HG02884 (cell line): ENCODE results near the gene MTCL1.

Experiments used
- ATAC-seq: cut with Tn5 transposase; IDR thresholded peaks from one replicate; pipeline ENCODE4 v1.9.1; 2021; ENCODE audit warnings: mild to moderate bottlenecking, moderate library complexity; ENCODE audit not compliant: unreplicated experiment

MTCL1 gene

DNA sequence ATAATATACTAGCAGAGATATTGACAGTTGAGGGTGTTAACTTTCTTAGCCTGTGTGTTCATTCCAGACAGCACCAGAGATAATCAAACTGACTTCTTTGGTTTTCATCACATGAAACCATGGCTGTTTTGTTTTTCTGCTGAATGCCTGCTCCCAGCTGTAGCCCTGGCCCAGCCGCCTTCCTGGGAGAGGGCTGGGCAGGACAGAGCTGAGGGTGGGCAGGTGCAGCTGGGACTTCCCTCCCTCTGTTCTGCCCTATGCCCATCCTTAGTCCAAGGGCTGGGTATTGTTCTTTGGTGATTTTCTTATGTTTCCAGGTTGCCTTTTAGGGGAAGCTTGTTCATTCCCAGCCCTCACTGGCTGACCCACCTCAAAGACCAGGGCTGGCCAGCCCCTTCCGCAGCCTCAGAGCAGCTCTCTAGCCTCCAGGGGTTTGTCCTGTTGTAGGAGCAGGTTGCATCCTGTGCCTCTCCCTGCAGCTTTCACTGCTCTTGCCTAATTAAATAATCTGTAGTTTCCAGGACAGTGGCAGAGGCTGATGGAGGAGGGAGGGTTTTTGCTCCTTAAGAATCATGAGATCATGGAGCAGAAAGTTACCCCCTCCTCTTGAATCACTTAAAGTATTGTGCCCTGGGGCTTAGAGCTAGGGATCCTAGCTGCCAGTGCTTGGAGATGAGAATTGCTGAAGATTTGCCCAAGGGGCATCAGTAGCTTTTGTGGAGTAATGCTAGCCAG lies 61.4 kb downstream of the MTCL1 start:
- ATAC-seq, result no peak

DNA sequence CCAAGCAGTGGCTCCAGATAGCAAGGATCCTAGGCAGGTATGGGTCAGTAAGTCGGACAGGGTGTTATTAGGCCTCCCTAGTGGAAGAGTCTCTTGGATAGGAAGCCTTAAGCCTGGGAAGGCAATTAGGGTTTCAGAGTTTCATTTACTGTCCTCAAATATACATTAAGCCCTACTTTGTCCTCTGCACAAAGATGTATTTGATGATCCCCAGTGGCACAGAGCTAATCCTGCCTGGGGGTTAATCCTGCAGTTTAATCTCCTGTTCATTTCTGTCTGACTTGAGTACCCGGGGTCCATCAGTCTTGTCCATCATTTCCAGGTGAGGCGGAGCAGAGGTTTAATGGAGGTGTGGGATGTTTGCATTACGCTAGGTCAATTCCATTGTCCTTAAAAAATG lies 62.0 kb downstream of the MTCL1 start:
- no peak for ATAC-seq

DNA sequence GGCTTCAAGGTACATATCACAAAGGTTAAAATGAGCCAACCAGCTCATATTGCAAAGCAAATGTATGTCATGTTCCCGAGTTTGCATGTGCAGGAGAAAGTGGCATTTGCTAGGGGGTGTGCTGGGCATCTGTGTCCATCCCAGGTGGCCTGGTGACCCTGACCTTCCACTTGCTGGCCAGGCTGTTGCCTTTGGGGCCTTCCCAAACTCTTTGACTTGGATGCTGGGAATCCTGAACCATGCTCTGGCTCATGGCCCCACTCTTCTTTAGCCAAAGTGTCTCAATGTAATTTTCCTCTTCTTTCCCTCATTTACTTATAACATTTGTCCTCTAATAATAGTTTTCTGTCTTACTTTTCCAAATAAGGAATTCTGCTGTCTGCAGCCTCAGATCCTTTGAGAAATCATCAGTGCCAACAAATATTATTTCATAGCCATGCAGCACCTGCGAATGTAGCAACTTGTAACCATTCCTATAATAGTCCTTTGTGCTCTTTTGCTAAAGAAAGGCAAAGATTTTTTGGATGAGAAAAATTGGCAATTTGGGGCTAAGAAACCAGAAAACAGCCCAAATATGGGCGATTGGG lies 64.2 kb downstream of the MTCL1 start:
- ATAC-seq, result no peak

DNA sequence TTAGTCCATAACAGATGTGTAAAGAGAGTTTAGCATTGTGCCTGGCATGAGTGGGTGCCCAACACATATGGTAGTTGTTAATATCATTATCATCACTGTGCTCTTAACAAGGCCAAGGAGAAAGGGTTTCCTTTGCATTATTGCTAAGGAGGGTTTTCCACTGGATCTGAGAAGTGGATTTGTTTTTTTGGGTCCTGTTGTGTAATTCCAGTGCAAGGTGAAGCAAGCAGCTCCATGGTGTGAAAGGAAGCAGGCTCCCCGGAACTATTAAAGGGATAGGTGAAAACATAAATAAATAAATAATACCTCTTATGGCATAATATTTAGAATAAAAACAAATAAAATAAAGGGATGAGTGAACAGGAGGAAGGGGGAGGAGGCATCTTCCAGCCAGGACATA lies 65.3 kb downstream of the MTCL1 start:
- ATAC-seq, result no peak

DNA sequence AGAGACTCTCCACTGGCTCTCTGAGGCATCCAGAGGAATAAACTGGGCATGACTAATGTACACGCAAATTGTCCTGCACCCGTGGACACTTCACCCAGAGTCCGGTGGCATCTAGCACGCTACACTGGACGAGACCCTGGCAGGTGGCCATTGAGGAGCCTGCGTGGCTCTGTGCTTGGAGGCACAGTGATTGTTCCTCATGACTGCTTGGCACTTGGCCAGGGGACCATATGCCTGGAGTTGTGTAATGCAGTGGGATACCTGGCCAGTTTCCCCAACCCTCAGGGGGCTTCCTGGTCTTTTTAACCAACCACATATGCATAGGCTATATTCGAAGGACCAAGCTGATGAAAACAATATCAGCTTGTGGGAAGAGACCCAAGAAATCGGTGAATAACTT lies 66.6 kb downstream of the MTCL1 start:
- no peak for ATAC-seq

DNA sequence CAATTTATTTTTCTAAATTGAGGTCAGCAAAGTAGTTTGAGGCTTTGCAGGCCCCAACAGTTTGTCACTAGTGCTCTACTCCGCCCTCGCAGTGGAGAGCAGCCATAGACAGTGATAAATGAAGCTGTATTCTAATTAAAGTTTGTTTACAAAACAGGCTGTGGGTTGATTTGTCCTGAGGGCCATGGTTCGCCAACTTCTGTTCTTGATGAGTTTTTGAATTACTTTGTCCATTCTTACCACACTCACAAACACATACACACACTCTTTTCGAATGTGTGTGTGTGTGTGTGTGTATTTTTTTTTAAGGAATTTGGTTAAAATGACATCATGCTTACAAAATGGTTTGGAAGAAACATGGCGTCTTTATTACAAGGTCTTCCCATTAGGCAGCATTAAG lies 68.6 kb downstream of the MTCL1 start:
- ATAC-seq, result no peak

DNA sequence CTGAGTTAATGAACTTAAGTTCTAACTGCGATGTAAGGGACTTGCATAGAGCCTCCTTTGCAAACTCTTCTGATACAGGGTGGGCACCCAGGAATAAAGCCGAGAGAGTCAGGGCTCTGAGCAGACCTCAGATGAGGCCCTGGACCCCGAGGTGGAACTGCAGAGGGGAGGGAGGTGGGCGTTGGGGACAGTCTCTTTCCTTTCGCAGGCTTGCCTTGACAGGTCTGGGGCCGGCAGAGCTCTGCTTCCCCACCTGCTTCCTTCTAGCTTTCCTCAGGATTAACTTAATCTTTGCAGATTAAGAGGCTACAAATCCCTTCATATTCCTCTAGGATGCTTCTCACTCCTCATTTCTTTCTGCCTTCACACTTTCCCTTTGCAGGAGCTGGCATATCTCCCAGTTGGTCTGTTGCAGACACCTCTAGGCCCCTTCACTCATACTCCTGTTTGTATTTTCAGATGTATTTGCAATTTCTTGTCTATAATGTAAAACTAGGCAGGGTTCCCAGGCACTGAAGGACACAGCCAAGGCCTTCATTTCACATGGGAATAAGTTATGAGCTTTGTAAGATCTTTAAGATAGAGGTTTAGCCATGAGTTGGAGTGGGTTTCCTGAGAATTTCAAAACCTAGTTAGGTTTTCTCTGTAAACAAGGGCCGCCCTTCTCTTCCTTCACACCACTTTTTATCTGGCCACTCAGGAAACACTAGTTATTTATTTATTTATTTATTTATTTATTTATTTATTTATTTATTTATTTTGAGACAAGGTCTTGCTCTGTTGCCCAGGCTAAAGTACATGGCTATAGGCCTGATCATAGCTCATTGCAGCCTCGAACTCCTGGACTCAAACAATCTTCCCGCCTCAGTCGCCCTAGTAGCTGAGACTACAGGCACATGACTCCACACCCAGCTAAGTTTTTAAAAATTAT lies 70.9 kb downstream of the MTCL1 start:
- no peak for ATAC-seq

DNA sequence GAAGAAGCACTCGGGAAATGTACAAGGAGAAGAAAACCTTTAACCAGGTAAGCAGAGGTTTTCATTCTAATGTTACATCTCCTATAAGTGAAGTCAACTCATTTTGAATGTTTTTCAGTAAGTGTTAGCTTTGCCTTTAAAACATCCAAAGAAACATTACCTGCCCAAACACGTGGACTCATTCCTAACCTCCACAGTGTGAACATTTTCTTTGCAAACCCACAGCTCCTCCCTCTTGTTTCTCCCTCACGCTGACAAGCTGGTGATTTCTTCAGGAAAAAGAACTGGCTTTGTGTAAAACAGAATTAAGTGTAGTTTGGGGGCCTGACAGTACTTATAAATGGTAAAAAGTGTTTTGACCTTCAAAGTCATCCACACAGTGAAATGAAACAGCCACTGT lies 72.5 kb downstream of the MTCL1 start:
- ATAC-seq, result no peak

DNA sequence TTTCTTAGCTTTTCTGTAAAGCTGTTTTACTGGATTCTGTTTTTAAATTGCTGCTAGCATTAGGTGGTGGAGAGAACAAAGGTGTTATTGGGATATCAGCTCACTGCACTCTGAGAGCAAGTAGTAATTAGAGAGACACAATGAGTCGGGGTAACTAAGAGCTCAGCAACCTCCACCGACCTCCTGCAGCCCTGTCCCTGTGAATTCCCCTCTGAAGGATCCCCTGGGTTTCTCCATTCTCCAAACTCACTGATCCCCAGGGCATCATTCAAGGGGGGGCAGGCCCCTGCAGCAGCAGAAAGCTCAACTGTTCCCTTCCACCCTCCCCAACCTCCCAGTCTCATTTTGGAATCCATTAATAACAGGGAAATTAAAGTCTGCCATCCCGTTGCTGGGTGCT lies 73.0 kb downstream of the MTCL1 start:
- no peak for ATAC-seq

DNA sequence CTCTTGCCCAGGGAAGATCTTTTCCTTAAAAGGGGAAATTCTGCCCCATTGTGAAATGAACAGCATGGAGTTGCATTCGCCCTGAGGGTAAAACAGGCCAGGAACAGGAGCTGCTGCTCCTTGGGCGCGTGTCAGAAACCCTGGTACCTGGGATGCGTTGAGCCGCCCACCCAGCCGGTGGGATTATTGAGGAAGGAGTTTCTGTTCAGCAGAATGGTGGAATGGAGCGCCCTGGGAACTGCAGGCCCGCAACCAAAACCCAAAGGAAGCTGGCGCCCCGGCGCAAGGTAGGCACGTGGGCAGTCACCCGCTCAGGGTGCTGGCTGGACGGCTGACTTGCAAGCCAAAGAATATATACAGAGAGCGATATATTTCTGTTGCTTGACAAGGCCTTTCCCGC lies 73.5 kb downstream of the MTCL1 start:
- ATAC-seq, result no peak

DNA sequence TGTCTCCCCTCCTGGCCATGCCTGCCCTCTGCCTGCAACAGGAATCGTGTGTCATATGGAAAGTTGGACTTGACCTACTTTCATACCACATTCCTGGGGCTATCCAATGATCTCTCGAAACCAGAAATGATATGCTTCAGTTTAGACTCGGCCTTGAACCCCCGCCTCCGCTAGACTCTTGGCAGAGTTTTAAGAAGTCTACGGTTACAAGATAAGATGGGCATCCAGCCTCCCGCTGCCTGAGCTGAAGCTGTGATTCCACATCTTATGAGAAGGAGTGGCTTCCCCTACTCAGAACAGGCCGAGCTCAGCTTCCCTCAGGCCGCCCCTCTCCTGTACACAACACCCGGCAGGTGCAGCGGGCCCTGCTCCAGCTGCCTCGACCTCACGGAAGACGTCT lies 73.9 kb downstream of the MTCL1 start:
- no peak for ATAC-seq

DNA sequence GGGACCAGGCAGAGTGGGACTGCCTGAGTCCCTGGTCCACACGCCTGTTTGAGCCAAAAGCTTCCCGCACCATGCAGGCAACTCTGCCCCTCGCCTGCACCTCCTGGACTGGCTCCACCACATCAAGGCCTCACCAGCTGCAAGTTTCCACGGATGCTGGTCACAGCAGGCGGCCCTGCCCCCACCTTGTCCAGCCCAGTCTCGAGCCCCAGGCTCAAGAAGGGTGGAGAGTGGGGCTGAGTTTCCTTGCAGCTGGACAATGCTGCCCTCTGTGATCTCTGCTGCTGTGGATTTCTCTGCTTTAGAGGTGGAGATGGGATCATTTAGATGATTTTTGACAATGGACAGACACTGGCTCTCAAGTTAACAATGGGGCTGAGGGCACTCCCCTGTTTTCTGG lies 74.9 kb downstream of the MTCL1 start:
- ATAC-seq, result no peak

DNA sequence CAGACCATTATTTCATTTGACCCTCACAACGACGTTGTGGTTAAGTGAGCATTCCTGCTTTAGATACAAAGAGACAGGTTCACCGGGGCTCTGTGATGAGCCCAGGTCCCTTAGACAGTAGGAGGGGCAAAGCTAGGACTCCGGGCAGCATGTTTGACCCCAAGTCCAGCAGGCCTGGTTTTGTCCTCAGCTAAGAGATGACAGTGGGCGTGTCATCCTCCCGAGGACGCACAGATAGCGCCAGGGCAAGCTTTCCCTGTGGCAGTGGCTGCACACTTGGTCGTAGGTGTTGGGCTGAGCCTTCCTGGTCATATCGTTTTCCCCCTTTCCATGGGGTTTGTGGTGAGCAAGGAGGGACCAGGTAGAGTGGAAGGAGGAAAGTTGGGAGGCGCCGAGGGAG lies 76.3 kb downstream of the MTCL1 start:
- ATAC-seq, result no peak

DNA sequence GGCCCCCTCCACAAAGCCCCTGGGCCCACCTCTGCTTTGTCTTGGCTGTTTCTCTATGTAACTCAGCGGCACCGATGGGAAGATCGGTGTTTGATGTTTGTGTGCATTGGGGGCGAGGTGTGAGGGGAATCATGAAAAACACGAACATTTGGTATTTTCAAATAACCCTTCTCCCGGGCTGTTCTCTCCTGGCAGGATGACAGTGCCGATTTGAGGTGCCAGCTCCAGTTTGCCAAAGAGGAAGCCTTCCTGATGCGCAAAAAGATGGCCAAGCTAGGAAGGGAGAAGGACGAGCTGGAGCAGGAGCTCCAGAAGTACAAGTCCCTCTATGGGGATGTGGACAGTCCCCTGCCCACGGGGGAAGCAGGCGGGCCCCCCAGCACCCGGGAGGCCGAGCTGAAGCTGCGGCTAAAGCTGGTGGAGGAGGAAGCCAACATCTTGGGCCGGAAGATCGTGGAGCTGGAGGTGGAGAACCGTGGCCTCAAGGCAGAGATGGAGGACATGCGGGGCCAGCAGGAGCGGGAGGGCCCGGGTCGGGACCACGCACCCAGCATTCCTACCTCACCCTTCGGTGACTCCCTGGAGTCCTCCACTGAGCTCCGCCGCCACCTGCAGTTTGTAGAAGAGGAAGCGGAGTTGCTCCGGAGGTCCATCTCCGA lies 78.1 kb downstream of the MTCL1 start:
- no peak for ATAC-seq

DNA sequence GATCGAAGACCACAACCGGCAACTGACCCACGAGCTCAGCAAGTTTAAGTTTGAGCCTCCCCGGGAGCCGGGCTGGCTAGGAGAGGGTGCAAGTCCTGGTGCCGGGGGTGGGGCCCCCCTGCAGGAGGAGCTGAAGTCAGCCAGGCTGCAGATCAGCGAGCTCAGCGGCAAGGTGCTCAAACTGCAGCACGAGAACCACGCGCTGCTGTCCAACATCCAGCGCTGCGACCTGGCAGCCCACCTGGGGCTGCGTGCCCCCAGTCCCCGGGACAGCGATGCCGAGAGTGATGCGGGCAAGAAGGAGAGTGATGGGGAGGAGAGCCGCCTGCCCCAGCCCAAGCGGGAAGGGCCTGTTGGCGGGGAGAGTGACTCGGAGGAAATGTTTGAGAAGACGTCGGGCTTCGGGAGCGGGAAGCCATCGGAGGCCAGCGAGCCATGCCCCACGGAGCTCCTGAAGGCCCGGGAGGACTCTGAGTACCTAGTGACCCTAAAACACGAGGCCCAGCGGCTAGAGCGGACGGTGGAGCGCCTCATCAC lies 78.7 kb downstream of the MTCL1 start:
- no peak for ATAC-seq

DNA sequence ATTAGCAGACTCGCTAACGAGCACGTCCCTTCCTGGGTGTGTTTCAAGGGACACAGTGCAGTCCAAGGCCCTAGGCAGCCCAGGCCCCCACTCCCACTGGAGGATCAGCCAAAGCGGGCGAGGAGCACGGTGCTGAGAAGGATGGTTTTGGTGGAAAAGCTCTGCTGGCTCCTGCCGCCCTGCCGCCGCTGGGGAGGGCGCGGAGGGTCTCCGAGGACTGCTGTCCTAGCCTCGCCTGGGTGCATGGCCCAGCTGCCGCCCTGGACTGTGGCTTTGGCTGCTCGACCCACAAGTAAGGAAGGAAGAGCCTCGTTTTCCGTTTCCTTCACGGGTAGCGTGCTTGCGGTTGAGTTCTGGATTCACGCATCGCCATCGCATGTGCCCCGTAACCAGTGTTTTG lies 79.9 kb downstream of the MTCL1 start:
- ATAC-seq, result no peak

DNA sequence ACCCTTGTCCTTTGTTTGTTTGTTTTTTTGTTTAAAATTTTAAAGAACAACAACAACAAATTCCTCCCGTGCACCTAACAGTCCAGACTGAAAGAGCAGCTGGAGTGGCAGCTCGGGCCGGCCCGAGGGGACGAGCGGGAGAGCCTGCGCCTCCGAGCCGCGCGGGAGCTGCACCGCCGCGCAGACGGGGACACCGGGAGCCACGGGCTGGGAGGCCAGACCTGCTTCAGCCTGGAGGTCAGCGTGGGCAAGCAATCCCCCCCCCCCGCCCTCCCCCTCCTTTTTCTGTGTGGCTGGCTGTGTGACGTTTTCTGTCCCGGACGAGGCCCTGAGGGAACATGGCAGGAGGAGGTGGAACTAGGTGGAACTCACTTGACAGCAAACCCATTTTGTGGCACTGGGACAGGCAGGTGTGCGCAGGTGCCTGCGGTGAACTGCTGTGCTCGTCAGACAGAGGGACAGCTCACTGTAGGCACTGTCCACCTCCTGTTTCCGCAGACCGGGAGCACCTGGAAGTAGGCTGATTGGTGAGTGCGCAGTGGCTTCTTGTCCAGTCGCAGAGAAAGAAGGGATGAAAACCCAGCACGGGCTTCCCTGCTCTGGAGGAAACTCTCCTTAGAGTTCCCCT lies 80.6 kb downstream of the MTCL1 start:
- no peak for ATAC-seq

DNA sequence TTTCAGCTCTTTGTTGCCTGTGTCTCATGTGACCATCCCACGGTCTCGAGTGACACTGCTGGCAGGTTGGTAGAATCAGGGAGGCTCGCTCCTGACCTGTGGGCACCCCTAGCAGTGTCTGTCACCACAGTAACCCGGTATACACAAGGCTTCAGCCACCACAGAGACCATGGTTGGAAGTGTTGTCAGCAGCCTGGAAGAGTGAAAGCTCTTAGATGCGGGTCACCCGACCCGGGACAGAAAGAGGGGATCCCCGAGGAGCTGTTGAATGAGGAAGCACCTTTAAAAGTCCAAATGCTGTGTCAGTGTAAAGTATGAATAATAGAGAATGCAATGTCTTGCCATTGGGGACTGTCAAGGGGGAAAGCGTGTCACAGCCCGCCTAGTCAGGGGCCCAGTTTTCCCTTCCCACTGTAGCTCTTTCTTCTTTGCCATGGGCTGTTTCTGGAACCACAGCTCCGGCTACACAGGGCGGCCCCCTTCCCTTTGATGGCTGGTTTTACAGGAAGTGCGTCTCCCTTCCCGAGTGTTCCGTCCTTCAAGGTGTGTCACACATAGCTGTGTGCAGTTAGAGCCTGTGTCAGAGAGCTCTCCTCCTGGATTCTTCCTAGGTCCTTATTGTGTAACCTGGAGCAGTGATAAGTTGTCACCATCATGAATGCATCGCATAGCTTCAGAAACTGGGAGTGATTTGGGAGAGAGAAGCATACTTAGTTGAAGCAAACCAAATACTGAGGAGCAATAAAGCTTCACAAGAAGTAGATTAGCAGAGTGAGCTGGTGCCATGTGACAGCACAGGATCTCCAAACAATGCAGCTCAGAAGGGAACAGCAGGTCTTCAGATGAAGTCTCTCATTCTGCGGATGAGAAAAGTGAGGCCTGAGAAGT lies 81.4 kb downstream of the MTCL1 start:
- ATAC-seq, result no peak

DNA sequence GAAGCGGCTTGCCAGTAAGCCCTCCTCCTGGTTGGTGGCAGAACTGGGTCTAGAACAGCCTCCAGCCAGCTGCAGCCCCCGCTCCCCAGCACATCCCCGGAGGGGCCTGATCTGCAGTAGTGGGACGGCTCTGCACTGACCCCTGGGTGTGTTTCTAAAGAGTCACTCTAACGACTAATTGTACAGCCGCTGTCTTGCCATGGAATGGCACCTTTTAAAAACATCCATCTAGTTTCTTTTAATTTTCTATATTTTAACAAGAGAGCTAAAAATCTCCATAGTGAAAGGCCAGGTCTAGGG lies 82.0 kb downstream of the MTCL1 start:
- ATAC-seq, result no peak

DNA sequence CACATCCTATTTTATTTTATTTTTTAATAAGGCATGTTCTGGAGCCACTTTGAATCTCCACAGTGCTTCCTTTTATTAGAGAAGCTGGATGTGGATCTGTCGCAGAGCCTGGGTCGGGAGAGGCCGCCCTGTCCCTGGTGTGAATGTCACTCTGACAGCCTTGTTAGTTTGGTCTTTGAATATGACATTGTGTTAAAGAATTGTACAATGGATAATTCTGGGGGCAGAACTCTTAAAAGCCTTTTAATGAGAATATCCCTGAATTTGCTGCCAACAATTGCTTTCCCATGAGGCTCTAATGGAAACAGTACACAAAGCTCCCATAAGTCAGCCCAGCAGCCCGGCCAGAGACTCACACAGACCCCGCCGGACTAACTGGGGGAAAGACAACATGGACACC lies 82.4 kb downstream of the MTCL1 start:
- no peak for ATAC-seq
